NOMO-1 (cell line): Measurements from ENCODE around the gene IL17RC.
"Not testable (repeated sequence)": the region's sequence is repeated elsewhere in the genome, so short reads cannot be mapped to it uniquely, and the experiment has no call there.

Experiments
- DNase-seq, 2 experiments: peaks; one replicate each; lab custom pipeline; 2025; ENCODE audit not compliant: unreplicated experiment in 2 of 2; lab: John Stamatoyannopoulos, UW

IL17RC gene

DNA sequence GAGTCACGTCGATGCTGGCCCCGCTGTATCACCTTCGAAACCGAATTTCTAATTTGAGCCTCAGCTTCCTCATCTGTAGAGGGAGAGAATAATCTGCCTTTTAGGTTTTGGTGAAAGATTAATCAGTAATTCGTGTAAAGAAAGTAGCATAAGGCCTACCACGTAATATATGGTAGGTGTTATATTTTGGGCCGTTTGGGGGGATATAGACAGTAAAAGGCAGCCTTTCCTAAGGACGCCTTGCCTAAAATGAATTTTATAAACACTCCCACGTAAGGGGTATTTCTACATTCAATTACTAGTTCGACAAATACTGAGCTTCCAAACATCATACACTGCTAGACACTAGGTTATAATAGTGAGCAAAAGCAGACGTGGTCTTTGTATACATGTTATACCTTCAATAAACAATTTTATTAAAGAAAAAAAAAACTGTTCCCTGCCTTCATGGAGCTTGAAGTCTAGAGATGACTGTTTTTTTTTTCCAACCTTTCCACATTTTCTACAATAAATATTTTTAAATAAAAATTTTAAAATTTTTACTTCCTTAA lies 25.8 kb upstream of the IL17RC start:
- peak in 1 of 2 experiments; percentile 23 for DNase-seq

DNA sequence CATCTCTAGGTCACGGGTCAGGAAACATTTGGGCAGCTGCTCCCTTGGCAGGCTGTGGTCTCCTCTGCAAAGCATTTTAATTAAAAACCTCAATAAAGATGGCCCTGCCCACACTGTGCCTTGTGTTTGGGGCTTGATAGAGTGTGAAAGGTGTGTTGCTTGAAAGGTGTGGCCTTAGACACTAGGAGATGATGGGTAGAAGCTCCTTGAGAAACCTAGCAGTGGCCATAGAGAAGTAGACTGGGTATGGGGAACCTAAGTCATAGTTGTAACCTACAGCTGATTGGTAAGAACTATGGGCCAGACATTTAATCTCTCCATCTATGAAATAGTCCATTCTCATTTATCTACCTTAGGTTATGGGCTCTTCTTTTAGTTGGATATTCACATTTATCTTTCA lies 23.2 kb upstream of the IL17RC start:
- no peak for DNase-seq

DNA sequence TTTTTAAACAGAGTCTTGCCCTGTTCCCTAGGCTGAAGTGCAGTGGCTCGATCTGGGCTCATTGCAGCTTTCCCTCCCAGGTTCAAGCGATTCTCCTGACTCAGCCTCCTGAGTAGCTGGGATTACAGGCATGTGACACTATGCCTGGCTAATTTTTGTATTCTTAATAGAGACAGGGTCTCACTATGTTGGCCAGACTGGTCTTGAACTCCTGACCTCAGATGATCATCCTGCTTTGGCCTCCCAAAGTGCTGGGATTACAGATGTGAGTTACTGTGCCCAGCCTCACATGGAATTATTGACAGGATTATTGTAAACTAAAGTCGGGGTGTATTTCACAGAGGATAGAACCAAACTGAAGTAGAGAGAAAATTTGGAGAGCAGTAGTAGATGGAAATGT lies 21.2 kb upstream of the IL17RC start:
- DNase-seq: not testable (repeated sequence)

DNA sequence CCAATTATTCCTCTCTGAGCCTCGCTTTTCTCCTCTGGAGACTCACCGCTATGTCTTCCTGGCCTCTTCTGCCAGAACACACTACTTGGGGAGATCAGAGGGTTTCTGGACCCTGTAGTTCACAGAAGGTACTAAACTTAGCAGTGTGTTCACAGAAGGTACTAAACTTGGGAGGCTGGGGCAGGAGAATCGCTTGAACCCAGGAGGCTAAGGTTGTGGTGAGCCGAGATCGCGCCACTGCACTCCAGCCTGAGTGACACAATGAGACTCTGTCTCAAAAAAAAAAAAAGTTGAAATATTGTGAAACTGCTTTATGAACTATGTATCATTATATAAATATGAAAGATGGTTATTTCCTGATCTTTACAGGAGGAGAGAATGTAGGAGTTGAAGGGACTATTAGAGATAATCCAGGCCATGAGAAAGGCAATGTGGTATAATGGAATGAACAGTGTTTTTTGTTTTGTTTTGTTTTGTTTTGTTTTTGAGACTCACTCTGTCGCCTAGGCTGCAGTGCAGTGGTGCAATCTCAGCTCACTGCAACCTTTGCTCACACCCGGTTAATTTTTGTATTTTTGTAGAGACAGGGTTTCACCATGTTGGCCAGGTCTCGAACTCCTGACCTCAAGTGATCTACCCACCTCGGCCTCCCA lies 20.0 kb upstream of the IL17RC start:
- not testable (repeated sequence) for DNase-seq

DNA sequence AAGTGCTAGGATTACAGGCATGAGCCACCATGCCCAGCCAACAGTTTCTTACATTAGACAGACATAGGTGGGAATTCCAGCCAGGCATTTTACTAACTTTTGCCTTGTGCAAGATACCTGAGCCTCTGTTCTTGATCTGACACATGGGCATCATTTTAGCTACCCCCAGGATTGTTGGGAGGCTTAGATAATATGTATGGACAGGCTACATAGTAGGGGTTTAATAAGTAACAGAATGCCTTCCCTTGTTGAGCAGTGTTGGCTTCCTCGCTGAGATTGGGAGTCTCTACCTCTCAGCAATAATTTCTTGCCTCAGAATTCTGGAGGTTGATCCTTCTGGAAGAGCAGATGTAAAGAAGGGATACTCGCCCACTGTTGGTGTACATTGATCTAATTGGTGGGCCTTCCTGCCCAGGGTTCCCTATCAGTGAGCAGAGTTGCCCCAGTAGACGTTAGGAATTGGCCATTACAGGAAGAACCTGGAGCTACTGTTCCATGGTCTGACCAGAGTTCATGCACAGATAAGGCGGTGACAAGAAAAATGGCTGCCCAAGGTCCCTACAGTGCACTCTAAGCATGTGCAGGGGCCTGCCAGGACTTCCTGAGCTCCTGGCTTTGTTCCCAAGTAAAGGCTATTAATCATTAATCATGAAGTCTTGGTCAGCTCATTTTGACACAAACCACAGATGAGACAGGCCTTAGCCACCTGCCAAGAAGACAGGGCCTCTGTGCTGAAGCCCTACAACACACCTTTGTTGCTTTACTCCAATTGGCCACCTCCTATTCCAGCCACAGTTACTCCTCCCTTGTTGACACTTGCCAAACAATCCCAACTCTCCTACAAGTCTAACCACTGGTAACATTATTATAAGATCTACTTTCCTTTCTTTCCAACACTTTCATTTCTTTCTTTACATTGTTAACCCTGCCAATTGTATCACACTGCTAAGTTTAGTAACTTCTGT lies 19.2 kb upstream of the IL17RC start:
- no peak for DNase-seq

DNA sequence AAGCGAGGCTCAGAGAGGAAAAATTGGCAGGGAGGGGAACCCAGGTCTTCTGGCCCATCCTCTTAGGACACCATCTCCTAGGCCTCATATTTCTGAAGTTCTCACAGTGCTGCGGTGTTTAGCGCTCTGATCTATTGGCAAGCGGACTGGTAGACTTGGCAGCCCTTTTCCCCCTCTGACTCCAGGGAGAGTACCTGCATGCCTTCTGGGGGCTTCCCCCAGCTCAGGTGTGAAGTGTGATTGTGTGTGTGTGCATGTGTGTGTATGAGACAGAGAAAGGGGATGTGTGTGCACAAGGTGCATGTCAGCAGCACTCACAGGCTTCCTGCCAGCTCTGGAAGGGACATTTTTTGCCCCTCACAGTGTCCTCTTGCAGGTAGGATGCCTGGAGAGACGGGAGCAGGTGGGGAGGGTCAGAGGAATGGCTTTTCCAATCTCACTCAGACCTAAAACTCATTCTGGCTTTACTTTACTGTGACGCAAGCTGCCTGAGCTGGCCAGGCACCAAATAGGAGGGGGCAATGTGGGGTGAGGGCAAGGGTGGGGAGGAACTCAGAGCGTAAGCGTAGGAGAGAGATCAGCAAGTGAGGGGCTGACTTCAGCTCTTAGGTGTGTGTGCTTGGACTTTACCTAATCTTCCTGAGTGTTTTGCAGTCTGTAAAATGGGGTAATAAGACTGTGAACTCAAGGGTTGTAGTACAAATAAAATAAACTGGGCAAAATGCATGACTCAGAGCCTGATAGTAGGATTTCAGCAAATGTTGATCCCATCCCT lies 18.2 kb upstream of the IL17RC start:
- DNase-seq: no peak

DNA sequence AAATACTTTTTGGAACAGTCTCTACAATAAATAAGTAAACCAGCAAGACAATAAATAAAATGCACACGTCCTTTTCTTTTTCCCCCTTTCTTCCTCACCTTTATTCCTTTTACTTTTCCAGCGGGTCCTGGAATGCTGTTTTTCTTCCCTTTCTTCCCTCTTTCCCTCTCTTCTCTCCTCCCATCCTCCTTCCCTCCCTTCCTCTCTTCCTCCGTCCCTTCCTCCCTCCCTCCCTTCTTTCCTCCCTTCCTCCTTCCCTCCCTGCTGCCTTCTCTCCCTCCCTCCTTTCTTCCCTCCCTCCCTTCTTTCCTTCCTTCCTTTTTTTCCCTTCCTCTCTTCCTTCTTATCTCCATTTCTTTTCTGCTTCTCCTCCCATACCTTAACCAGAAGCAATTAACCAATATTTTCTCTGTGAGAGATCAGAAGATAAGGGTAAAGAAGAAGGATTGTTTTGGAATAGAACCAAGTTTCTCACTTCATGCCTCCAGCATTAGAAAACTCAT lies 17.6 kb upstream of the IL17RC start:
- no peak for DNase-seq

DNA sequence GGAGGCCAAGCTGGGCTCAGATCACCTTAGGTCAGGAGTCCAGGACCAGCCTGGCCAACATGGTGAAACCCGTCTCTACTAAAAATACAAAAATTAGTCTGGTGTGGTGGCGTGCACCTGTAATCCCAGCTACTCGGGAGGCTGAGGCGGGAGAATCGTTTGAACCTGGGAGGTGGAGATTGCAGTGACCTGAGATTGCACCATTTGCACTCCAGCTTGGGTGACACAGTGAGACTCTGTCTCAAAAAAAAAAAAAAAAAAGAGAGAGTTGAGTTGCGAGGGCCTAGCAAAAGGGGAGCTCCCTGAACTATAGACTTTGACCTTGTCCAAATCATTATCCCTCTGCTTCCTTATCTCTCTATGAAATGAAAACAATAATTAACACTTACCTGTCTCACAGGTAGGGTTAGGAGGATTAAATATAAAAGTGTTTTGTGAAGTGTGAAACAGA lies 15.9 kb upstream of the IL17RC start:
- DNase-seq: not testable (repeated sequence)

DNA sequence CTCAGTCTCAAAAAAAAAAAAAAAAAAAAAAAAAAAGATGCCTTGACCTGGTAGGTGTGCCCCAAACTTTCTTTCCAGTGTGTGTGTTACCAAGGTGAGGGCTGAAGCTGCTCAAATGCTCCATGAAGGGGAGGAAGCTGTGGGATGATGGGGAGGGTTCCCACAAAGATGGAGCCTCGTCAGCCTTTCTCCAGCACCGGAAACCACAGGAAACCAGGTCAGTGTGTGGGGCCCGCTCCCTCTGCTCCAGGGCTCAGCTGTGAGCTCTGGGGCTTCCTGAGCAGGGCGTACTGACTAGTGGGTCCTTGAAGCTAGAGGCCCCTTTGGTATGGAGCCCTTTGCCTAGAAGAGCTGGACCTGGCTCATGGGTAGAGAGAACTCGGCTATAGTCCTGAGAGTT lies 14.9 kb upstream of the IL17RC start:
- no peak for DNase-seq

DNA sequence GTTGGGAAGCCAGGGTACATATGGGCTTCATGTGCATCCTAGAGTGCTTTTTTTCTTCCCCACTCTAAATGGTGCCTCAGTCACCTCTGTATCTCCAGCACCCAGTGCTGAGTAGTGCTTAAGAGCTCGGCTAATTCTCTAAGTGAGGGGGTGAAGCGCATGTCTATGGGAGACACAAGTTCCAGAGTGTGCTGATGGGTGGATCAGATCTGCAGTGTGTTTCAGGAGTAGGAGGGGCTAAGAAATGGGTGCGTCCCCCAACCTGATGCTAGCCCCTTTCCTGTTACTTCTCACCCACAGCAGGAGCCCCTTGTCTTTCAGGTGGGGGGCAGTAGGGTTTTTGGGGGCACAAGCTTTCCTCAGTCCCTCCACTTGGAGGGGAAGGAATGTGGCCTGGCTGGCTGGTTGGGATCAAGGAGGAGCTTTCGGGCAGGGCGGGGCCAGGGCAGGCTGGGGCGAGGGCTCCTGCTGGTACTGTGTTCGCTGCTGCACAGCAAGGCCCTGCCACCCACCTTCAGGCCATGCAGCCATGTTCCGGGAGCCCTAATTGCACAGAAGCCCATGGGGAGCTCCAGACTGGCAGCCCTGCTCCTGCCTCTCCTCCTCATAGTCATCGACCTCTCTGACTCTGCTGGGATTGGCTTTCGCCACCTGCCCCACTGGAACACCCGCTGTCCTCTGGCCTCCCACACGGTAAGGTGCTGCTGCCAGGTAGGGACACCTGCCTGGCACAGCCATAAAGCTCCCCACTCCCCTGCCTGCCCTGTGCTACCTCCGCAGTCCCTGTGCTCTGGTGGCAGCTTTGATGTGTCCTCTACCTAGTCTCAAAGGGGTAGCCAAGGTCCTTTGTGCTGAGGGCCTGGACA lies 14.3 kb upstream of the IL17RC start, which contains the start of gene IL17RE:
TSS of gene IL17RE (plus strand) at position 477 of the 866 bp plus-strand sequence. CDS start at position 562, 85 bp downstream.
- DNase-seq: no peak

DNA sequence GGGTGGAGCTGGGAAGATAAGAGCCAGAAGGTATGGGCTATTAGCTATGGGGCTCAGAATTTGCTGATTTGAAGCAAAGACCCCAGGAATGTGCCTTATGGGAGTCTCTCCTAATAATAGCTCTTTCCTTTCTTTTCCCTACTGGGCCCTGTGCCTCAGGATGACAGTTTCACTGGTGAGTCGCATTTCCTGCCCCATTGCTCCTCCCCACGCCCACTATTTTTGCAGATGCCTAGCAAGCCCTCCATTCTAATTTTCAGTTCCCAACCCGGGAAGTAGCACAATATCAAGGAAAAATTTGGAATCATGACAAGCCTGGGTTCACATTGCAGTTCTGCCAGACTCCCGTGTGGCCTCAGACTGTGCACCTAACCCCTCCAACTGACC lies 13.7 kb upstream of the IL17RC start:
- no peak for DNase-seq

DNA sequence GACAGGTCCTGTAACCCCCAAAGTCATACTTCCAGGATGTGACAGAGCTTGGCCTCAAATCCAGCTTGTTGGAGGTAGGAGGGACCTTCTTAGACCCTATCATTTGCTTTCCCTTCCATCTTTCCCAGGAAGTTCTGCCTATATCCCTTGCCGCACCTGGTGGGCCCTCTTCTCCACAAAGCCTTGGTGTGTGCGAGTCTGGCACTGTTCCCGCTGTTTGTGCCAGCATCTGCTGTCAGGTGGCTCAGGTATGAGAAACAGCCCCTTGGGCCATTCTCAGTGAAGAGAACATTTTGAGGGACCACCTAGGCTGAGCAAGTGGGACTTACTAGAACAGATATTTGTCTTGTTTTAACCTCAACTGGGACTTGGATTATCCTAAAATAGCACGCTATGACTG lies 13.0 kb upstream of the IL17RC start:
- DNase-seq: no peak

DNA sequence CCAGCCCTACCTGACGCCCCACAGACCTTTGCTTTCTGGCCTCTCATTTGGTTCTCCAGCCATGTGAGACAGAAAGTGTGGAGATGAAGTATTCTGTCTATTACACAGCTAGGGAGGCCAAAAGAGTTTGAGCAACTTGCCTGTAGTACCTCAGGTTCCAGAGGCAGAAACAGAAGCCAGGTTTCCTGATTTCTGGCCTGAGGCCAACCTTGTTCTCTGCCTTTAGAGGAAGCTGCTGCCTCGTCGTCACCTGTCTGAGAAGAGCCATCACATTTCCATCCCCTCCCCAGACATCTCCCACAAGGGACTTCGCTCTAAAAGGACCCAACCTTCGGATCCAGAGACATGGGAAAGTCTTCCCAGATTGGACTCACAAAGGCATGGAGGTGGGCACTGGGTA lies 10.4 kb upstream of the IL17RC start:
- no peak for DNase-seq

DNA sequence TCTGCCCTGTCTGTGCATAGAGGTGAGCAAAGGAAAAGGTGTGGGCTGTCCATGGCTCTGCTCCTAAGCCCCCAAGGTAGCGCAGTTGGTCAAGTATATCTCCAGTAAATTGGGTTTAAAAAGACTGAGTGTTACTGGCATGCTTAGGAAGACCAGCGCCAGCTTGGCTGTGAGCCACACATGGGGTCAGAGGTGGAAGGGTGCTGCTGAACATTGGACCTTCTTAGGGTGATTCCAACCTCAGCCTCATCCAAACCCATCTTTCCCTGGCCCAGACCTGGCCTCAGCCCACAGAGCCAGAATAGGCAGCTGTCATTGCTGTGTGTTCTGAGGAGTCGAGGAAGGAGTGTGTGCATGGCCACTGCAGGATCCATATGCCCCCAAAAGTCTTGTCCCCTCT lies 8.6 kb upstream of the IL17RC start:
- no peak for DNase-seq

DNA sequence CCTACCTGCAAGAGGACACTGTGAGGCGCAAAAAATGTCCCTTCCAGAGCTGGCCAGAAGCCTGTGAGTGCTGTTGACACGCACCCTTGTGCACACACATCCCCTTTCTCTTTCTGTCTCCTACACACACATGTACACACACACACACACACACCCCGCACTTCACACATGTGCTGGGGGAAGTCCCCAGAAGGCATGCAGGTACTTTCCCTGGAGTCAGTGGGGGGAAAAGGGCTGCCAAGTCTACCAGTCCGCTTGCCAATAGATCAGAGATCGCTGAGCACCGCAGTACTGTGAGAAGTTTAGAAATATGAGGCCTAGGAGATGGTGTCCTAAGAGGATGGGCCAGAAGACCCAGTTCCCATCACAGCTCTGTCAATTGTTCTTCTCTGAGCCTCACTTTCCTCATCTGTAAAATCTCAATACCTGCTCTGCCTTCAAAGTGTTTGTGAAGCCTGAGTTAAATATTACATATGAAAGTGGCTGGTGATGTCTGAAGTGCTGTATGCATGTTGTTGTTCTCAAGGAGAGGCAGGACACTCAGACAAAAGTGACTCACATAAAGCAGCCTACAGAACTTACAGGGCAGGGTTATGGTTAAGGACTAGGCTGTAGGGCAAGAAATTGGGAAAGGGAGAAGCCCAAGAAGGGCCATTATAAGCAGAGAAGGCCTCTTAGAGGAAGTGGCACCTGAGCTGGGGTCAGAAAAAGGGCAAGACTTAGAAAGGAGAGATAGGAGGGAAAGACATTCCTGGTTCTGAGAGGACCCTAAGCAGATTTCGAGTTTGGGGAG lies 7.5 kb upstream of the IL17RC start:
- DNase-seq: no peak

DNA sequence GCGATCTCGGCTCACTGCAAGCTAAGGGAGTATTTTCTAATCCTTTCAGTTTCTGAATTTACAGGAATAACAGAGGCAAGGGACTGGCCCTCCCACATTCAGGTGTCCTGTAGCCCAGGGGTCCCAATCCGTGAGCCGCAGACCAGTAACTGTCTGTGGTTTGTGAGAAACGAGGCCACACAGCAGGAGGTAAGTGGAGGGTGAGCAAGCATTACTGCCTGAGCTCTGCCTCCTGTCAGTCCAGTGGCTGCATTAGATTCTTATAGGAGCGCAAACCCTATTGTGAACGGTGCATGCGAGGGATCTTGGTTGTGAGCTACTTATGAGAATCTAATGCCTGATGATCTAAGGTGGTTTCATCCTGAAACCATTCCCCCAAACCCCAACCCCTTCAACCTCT lies 5.0 kb upstream of the IL17RC start:
- no peak for DNase-seq

DNA sequence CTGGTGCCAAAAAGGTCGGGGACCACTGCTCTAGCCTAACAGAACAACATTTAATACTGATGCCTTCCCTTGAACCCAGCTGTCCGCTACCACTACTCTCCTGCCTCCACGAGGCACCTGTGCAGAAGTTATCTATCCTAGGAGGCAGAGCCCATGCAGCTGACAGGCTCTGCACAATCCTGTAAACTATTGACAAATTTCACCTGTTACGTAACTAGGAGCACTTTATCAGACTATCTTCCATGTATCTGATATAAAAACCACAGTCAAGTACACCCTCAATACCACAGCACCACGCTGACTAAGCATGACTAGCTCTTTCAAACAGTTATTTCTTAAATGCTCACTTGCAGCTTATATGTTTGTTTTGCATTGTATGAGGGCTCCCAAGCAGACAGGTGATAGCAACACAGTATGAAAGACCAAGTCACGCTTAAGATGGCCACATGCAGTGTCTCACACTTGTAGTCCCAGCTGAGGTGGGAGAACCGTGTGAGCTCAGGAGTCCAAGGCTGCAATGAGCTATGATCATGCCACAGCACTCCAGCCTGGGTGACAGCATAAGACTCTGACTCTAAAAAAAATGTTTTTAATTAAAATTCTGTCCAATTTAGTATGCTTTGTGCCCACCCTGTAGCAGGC lies 4.5 kb upstream of the IL17RC start:
- peak in 1 of 2 experiments; percentile 26 for DNase-seq

DNA sequence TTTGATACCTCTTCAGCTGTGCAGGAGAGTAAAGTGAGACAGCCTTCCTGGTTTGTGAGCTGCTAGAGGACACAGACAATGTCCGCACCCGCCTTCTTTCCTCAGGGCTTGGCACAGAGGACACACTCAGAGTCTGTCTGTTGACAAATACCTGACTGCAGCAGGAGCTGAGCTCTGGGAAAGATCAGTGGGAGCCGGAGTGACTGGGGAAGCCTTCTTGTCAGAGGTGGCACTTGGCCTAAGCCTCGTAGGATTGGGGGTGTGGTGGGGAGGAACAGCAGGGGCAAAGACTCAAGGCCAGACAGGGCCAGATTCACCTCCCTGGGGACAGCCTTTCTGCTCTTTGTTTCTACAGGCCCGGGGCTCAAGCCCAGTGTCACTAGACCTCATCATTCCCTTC lies 3.3 kb upstream of the IL17RC start:
- DNase-seq: no peak
